Measurements from ENCODE around the gene EPHB1. TPM values are rescaled to one million over a fixed set of nuclear protein-coding genes. Genes with fewer than 3 reads are reported as not detected.

The EPHB1 gene
- total RNA-seq, 3 donors from 2014 or later: 0.31 to 6.9 (median 0.64) TPM

GRCh38 chr3:135078283-135078682, 283.2 kb downstream of the EPHB1 start:
- Histone ChIP-seq H3K4me3 (no peak overlapping the region), H3K36me3 (ENCODE audit: low read depth) (no peaks in the 10 kb centered on the region), H3K4me1 (ENCODE audit: low read depth) (no peaks in the 10 kb centered on the region), H3K9me3 (no peaks in the 10 kb centered on the region)
- DNase-seq: no peak
- intact Hi-C loops (cut with DNase I, micrococcal nuclease): no loop called here
- no peak for TF ChIP-seq CTCF (IDR thresholded peaks at IDR 0.05)
- ATAC-seq: no peak

- no peak for DNase-seq
- intact Hi-C loops (cut with DNase I, micrococcal nuclease): no loop called here
Observed at GRCh38 chr3:135079095-135079494, 284.0 kb downstream of the EPHB1 start.

GRCh38 chr3:135081451-135081850, 286.4 kb downstream of the EPHB1 start:
- Histone ChIP-seq H3K9me3 (no peaks in the 10 kb centered on the region), H3K4me3 (no peak overlapping the region), H3K36me3 (ENCODE audit: low read depth) (no peaks in the 10 kb centered on the region), H3K4me1 (ENCODE audit: low read depth) (no peaks in the 10 kb centered on the region)
- intact Hi-C loops (cut with DNase I, micrococcal nuclease): no loop called here
- ATAC-seq (no peak), DNase-seq (no peak)
- no peak for TF ChIP-seq CTCF (IDR thresholded peaks at IDR 0.05)

More at GRCh38 chr3:135079095-135079494, 284.0 kb downstream of the EPHB1 start:
- no peaks in the 10 kb centered on the region for H3K9me3 ChIP-seq
- no peak overlapping the region for H3K4me3 ChIP-seq
- no peaks in the 10 kb centered on the region for H3K36me3 ChIP-seq (ENCODE audit: low read depth)
- H3K4me1 ChIP-seq (ENCODE audit: low read depth): no peaks in the 10 kb centered on the region
- ATAC-seq: no peak
- TF ChIP-seq CTCF (IDR thresholded peaks at IDR 0.05): no peak

GRCh38 chr3:135081856-135082434, 286.9 kb downstream of the EPHB1 start:
- H3K4me3 ChIP-seq: no peak overlapping the region
- TF ChIP-seq CTCF (IDR thresholded peaks at IDR 0.05): no peak
- ATAC-seq (no peak), DNase-seq (no peak)
- H3K4me1 ChIP-seq (ENCODE audit: low read depth): no peaks in the 10 kb centered on the region
- H3K9me3 ChIP-seq: no peaks in the 10 kb centered on the region
- no peaks in the 10 kb centered on the region for H3K36me3 ChIP-seq (ENCODE audit: low read depth)
- intact Hi-C loops (cut with DNase I, micrococcal nuclease): no loop called here

DNA sequence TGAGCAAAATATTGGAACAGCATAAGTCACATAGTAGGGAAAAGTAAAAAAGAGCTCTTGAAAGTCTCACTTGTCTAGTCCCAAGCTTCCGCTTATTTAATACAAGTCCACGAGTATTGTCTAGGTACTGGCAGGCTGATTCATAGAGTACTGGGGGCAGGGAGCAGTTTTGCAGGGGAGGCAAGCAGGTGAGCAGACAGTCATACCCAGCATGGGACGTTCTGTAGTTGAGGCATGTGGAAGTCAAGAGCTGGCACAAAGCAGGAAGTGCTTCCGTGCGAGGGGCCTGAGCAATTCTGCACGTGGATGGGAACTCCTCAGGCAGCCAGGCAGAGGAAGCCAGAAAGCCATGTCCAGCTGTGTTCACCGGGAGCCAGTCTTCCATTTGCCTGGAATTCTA, 287.6 kb downstream of the EPHB1 start:
- ATAC-seq (no peak), DNase-seq (no peak)
- Histone ChIP-seq H3K4me1 (ENCODE audit: low read depth) (no peaks in the 10 kb centered on the region), H3K36me3 (ENCODE audit: low read depth) (no peaks in the 10 kb centered on the region), H3K9me3 (no peaks in the 10 kb centered on the region), H3K4me3 (no peak overlapping the region)
- intact Hi-C loops (cut with DNase I, micrococcal nuclease): no loop called here
- TF ChIP-seq CTCF (IDR thresholded peaks at IDR 0.05): no peak

GRCh38 chr3:135083179-135083578, 288.1 kb downstream of the EPHB1 start:
- intact Hi-C loops (cut with DNase I, micrococcal nuclease): no loop called here
- H3K9me3 ChIP-seq: no peaks in the 10 kb centered on the region
- TF ChIP-seq CTCF (IDR thresholded peaks at IDR 0.05): no peak
- no peak overlapping the region for H3K4me3 ChIP-seq
- H3K36me3 ChIP-seq (ENCODE audit: low read depth): no peaks in the 10 kb centered on the region
- DNase-seq (no peak), ATAC-seq (no peak)
- no peaks in the 10 kb centered on the region for H3K4me1 ChIP-seq (ENCODE audit: low read depth)
